HepG2 (cell line): ENCODE results near the gene ALDH3B2. TPM values are rescaled to one million over a fixed set of nuclear protein-coding genes. Genes with fewer than 3 reads are reported as not detected.

ENCODE experiments used
- MNT ChIP-seq: fragments of 450-650 bp; IDR thresholded peaks from 2 replicates; pipeline ENCODE4 v1.6.1; 2016
- SOX5 ChIP-seq: IDR thresholded peaks from 2 replicates; pipeline ENCODE4 v1.6.1; 2016; ENCODE audit warnings: borderline replicate concordance
- polyA plus RNA-seq, 8 experiments: library from polyadenylated mRNA; depleted of rRNA in 3 of 8; stranded (reverse) in 7 of 8; unstranded in 1 of 8; fragments of >200 nt; fragmentation: Illumina TruSeq in 4 of 8; extraction: Trizol in 4 of 8; gene quantifications; 2 replicates each; pipeline versions ENCODE4 v1.2.1 to v1.2.3, GENCODE V29; 2011 to 2016; ENCODE audit warnings: low read depth in 4 of 8, missing spikeins in 1 of 8, mixed read lengths in 1 of 8; ENCODE audit not compliant: insufficient read depth in 1 of 8
- total RNA-seq, 5 experiments: library from RNA; depleted of rRNA; stranded (reverse); fragments of >200 nt; fragmentation: Illumina TruSeq; extraction: Trizol; gene quantifications; 2 replicates each; pipeline ENCODE4 v1.2.3, GENCODE V29; 2016; ENCODE audit warnings: low read depth in 1 of 5
- TF ChIP-seq, protein P1 (sequence below): IDR thresholded peaks from 2 replicates; pipeline ENCODE4 v1.6.1; 2016; ENCODE audit warnings: low read depth
- TF ChIP-seq, protein P2 (sequence below): sonication (generic); formaldehyde crosslinking; IDR thresholded peaks from 2 replicates; pipeline ENCODE4 v1.5.1; 2020; ENCODE audit warnings: mild to moderate bottlenecking, missing genetic modification reagents, moderate library complexity

ALDH3B2 gene
- total and polyA plus RNA-seq, 2 of the 13 experiments (the other 11 are each of a cell fraction or from before 2014, with no cell fraction given) = not detected

DNA sequence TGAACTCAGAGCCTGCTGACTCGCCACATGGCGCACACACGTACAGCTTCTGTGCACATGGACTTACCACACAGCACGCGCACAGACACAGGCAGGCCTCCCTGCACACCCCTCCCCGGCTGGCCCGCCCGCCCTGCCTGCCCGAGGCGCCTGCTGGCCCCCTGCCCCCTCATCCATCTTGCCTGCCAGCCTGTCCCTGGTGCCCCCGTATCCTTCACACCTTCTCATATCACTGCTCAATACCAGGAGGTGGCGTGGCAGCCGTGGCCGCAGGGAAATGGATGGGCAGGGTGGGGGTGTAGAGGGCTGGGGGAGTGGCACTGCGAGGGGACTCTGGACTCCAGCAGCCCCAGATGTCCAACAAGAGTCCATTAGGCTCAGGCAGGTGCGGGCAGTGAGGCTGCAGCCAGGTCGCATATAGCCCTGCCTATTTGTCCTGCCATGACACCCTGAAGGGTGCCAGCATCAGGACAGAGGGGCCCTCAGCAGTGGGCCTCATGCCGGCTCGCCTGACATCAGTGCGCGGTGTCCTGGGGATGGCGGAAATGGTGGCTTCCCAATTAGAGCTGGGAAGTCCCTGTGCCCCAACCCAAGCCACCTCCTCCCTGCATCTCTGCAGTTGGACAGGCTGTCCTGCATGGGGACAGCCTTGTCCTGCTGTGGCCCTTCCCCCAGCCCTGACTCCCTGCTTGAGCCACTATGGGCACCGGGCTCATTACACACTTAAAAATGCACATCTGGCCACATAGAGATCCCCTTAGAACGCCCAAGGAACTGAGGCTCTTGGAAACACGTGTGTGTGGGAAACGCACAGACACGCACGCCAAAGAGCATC lies 32.9 kb downstream of the ALDH3B2 start (continued):
- TF ChIP-seq MNT = peak; percentile 55; the same call in 1 of the 2 replicates
- no peak for TF ChIP-seq SOX5 (CRISPR knock-in tag)
- TF ChIP-seq, protein P1, sequence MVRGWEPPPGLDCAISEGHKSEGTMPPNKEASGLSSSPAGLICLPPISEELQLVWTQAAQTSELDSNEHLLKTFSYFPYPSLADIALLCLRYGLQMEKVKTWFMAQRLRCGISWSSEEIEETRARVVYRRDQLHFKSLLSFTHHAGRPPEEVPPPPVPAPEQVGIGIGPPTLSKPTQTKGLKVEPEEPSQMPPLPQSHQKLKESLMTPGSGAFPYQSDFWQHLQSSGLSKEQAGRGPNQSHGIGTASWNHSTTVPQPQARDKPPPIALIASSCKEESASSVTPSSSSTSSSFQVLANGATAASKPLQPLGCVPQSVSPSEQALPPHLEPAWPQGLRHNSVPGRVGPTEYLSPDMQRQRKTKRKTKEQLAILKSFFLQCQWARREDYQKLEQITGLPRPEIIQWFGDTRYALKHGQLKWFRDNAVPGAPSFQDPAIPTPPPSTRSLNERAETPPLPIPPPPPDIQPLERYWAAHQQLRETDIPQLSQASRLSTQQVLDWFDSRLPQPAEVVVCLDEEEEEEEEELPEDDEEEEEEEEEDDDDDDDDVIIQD (CRISPR knock-in tag) = no peak
- TF ChIP-seq, protein P2, sequence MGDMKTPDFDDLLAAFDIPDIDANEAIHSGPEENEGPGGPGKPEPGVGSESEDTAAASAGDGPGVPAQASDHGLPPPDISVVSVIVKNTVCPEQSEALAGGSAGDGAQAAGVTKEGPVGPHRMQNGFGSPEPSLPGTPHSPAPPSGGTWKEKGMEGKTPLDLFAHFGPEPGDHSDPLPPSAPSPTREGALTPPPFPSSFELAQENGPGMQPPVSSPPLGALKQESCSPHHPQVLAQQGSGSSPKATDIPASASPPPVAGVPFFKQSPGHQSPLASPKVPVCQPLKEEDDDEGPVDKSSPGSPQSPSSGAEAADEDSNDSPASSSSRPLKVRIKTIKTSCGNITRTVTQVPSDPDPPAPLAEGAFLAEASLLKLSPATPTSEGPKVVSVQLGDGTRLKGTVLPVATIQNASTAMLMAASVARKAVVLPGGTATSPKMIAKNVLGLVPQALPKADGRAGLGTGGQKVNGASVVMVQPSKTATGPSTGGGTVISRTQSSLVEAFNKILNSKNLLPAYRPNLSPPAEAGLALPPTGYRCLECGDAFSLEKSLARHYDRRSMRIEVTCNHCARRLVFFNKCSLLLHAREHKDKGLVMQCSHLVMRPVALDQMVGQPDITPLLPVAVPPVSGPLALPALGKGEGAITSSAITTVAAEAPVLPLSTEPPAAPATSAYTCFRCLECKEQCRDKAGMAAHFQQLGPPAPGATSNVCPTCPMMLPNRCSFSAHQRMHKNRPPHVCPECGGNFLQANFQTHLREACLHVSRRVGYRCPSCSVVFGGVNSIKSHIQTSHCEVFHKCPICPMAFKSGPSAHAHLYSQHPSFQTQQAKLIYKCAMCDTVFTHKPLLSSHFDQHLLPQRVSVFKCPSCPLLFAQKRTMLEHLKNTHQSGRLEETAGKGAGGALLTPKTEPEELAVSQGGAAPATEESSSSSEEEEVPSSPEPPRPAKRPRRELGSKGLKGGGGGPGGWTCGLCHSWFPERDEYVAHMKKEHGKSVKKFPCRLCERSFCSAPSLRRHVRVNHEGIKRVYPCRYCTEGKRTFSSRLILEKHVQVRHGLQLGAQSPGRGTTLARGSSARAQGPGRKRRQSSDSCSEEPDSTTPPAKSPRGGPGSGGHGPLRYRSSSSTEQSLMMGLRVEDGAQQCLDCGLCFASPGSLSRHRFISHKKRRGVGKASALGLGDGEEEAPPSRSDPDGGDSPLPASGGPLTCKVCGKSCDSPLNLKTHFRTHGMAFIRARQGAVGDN (CRISPR knock-in tag) = peak; percentile 36
